Stimulated activated naive CD8-positive, alpha-beta T cell treated with anti-CD3 and anti-CD28 coated beads, Interleukin-15, Interleukin-2, amounts not matched to agents 100 ng/mL and 50 ng/mL, for 24 hours (primary cell): ENCODE measurements around the gene ELK3.
A peak's percentile ranks its signal among the peaks of the same experiment; 100 is the strongest.

ENCODE experiments used
- H3K27ac Mint-ChIP-seq: one replicate; pipeline ENCODE4 v1.8.0; 2021; ENCODE audit warnings: mild to moderate bottlenecking, mixed read lengths
- H3K27me3 Mint-ChIP-seq: one replicate; pipeline ENCODE4 v1.8.0; 2021; ENCODE audit warnings: mixed read lengths
- H3K36me3 Mint-ChIP-seq: one replicate; pipeline ENCODE4 v1.8.0; 2021; ENCODE audit warnings: low read depth, mixed read lengths
- H3K4me1 Mint-ChIP-seq: one replicate; pipeline ENCODE4 v1.8.0; 2021; ENCODE audit warnings: low read depth, mixed read lengths
- H3K4me3 Mint-ChIP-seq: one replicate; pipeline ENCODE4 v1.8.0; 2021; ENCODE audit warnings: mild to moderate bottlenecking, mixed read lengths
- H3K9me3 Mint-ChIP-seq: one replicate; pipeline ENCODE4 v1.8.0; 2021; ENCODE audit warnings: mixed read lengths

Gene ELK3

DNA sequence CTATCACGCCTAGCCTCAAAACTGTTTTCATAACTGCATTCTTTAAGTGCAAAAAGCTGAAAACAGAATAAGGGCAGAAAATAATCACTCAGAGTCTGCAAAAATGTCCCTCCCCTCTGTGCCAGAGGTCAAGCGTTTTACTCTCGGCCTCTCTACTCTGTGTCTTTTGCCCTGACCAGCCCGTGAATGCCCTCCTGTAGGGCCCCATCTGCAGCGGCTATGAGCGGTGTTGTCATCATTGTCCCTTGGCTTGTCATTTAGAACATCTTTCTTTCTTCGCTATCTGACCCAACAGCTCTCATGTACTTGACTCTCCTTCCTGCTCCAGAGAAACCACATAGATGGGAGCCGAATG, 21.7 kb downstream of the ELK3 start:
- H3K4me3 Mint-ChIP-seq, result no peak overlapping the region
- H3K27ac Mint-ChIP-seq, result peak overlapping the region; percentile 52
- H3K27me3 Mint-ChIP-seq, result no peaks in the 10 kb centered on the region
- peaks cover 66% of the 10 kb centered on the region for H3K4me1 Mint-ChIP-seq
- H3K9me3 Mint-ChIP-seq, result no peaks in the 10 kb centered on the region
- H3K36me3 Mint-ChIP-seq, result peaks cover 33% of the 10 kb centered on the region

DNA sequence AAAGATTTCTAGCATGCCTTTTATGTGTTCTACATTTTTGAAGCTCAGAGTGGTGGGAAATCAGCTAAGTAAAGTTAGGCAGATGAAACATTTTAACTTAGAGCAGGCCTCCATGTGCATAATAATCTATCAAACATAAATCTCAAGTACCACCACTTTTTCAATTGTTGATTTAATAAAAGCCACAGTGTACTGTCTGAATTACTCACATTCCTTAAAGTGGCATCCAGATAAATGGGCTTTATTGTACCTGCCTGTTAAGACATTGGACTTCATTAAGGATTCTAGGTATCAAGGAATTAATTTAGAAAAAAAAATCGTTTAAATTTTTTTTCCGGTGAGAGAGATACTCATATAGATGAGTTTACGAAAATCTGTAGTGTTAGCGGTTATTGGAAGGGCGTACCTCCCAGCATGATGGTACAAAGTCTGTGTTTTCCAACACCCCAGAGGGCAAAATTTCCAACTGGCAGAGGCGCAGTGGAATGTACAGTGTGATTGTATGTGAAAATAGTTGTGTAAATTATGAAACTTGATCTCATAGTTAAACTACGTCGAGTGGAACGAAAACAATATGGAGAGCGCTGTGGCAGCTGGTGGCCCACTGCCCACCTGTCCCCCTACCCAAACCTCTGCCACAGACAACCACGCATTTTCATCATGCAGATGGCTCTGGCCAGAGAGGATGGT, 25.0 kb downstream of the ELK3 start:
- Mint-ChIP-seq H3K27ac (no peak overlapping the region), H3K9me3 (no peaks in the 10 kb centered on the region), H3K27me3 (no peaks in the 10 kb centered on the region), H3K4me3 (no peak overlapping the region), H3K4me1 (peaks cover 36% of the 10 kb centered on the region), H3K36me3 (peaks cover 46% of the 10 kb centered on the region)

- Mint-ChIP-seq H3K9me3 (no peaks in the 10 kb centered on the region), H3K36me3 (peaks cover 50% of the 10 kb centered on the region)
These were observed 25.6 kb downstream of the ELK3 start for GRCh38 chr12:96219700-96220206.

GRCh38 chr12:96220902-96221301, 26.7 kb downstream of the ELK3 start:
- no peaks in the 10 kb centered on the region for H3K9me3 Mint-ChIP-seq
- no peak overlapping the region for H3K4me3 Mint-ChIP-seq
- H3K27ac Mint-ChIP-seq, result no peak overlapping the region
- peaks cover 22% of the 10 kb centered on the region for H3K4me1 Mint-ChIP-seq
- no peaks in the 10 kb centered on the region for H3K27me3 Mint-ChIP-seq
- peaks cover 52% of the 10 kb centered on the region for H3K36me3 Mint-ChIP-seq

More at GRCh38 chr12:96219700-96220206, 25.6 kb downstream of the ELK3 start:
- H3K4me1 Mint-ChIP-seq, result peaks cover 30% of the 10 kb centered on the region
- no peak overlapping the region for H3K27ac Mint-ChIP-seq
- H3K4me3 Mint-ChIP-seq, result no peak overlapping the region
- H3K27me3 Mint-ChIP-seq, result no peaks in the 10 kb centered on the region

DNA sequence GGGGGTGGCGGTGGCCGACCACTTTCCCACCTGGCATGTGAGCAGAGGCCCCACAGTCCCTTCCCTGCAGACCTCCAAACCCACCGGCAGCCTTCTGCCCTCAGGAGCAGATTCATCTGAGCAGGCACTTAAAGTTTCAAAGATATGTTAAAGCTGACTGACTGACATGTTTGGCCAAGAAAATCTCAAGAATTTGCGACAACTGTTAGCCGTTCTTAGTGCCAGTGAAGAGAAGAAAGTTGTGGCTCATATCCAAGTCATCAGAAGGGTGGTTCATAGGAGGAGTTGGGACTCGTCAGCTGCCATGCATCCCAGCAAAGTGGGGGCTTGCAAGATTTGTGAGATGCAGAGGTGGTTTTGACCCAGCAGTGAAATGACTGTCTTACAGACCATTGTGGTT, 27.2 kb downstream of the ELK3 start:
- Mint-ChIP-seq H3K9me3 (no peaks in the 10 kb centered on the region), H3K4me3 (no peak overlapping the region), H3K36me3 (peaks cover 54% of the 10 kb centered on the region), H3K4me1 (peaks cover 23% of the 10 kb centered on the region), H3K27me3 (no peaks in the 10 kb centered on the region), H3K27ac (no peak overlapping the region)

DNA sequence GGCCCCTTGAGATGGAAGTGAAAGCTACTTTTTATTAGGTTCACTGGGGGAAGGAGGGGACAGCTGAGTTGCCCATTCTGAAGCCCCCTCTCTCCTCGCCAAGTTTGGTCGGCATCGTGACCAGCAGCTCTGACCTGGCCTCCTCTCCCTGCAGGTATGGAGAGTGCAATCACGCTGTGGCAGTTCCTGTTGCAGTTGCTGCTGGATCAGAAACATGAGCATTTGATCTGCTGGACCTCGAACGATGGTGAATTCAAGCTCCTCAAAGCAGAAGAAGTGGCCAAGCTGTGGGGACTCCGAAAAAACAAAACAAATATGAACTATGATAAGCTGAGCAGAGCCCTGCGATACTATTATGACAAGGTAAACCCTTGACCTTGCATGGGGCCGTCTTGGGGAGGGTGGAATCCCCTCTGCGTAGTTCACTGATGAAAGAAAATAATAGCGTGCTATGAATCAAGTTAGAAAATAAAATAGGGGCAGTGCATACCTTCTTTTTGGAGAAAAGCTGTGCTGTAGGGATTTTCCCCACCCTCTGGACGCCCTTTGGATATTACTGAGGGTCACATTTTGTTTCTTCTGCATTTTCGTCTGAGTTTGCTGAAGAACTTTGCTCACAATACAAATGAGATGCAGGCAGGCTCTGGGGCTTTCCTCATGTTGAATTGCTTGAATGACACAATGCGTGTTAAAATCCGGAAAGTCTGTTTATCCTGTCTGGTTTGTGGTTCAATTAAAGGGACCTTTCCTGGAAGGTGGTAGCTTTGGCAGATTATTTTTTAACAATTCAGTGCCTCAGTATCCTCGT, 29.4 kb downstream of the ELK3 start:
- Mint-ChIP-seq H3K36me3 (peaks cover 59% of the 10 kb centered on the region), H3K4me1 (peaks cover 33% of the 10 kb centered on the region)

GRCh38 chr12:96224219-96224615, 30.0 kb downstream of the ELK3 start:
- Mint-ChIP-seq H3K4me3 (no peak overlapping the region), H3K27ac (no peak overlapping the region), H3K27me3 (no peaks in the 10 kb centered on the region), H3K4me1 (peaks cover 31% of the 10 kb centered on the region), H3K36me3 (peaks cover 59% of the 10 kb centered on the region), H3K9me3 (no peaks in the 10 kb centered on the region)

More for the DNA sequence above, 29.4 kb downstream of the ELK3 start:
- Mint-ChIP-seq H3K27ac (no peak overlapping the region), H3K9me3 (no peaks in the 10 kb centered on the region), H3K27me3 (no peaks in the 10 kb centered on the region), H3K4me3 (no peak overlapping the region)

DNA sequence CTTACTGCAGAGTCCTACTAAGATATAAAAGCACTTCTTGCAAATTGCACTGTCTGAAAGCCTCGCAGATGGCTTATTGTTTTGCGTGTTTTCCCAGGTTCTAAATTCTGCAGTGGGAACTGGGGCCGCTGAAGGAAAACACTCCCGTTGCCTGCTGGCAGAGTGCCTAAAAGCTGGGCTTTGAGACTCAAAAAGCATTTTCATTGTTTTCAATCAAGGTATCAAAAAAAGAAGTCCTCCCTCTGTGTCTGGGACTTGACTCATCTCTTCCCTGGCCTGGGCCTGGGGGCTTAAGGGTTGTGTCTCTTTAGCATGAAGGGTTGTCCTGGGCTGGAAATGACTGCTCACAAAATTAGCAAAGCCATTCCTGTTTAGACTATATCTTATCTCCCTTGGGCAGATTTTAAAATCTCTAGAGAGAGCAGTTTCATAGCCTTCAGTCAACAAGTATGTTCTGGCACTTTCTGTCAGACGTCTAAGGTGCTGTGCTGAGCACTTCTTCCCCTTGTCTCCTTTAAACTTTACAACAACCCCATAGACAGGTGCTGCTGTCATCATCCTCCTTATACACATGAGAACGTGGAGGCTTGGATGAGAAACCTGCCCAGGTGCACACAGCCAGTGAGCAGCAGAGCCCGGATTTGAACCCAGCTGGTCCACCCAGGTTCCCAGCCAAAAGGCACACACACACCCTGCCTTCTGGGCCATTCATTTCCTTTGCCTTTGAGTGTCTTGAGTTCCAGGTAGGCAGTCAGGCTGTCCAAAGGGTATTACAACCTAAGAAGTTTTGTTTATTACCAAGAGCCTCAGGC, 31.1 kb downstream of the ELK3 start:
- Mint-ChIP-seq H3K4me1 (peaks cover 21% of the 10 kb centered on the region), H3K36me3 (peaks cover 52% of the 10 kb centered on the region), H3K9me3 (no peaks in the 10 kb centered on the region), H3K27me3 (no peaks in the 10 kb centered on the region), H3K4me3 (no peak overlapping the region), H3K27ac (peak overlapping the region; percentile 45)

DNA sequence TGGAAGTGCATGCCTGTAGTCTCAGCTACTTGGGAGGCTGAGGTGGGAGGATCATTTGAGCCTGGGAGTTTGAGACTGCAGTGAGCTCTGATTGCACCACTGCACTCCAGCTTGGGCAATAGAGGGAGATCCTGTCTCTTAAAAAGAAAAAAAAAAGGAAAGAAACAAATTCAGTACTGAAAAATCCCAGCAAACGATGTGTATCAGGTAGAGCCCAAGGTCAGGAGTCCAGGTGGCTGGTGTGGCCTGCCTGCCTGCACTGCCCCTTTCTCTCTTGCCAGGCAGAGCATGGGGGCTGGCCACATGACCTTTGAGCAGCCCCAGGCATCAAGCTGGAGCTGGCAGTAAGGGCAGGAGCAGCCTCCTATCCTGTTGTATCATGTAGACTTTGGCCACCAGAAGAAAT, 31.8 kb downstream of the ELK3 start:
- H3K4me3 Mint-ChIP-seq, result no peak overlapping the region
- H3K9me3 Mint-ChIP-seq, result no peaks in the 10 kb centered on the region
- H3K4me1 Mint-ChIP-seq, result peaks cover 21% of the 10 kb centered on the region
- peaks cover 49% of the 10 kb centered on the region for H3K36me3 Mint-ChIP-seq
- no peaks in the 10 kb centered on the region for H3K27me3 Mint-ChIP-seq
- H3K27ac Mint-ChIP-seq, result no peak overlapping the region

GRCh38 chr12:96226401-96226800, 32.2 kb downstream of the ELK3 start:
- no peaks in the 10 kb centered on the region for H3K9me3 Mint-ChIP-seq
- peaks cover 46% of the 10 kb centered on the region for H3K36me3 Mint-ChIP-seq
- peaks cover 21% of the 10 kb centered on the region for H3K4me1 Mint-ChIP-seq
- H3K4me3 Mint-ChIP-seq, result no peak overlapping the region
- H3K27ac Mint-ChIP-seq, result peak overlapping the region; percentile 29
- no peaks in the 10 kb centered on the region for H3K27me3 Mint-ChIP-seq

GRCh38 chr12:96226801-96227348, 32.7 kb downstream of the ELK3 start:
- Mint-ChIP-seq H3K9me3 (no peaks in the 10 kb centered on the region), H3K4me1 (peaks cover 22% of the 10 kb centered on the region), H3K36me3 (peaks cover 46% of the 10 kb centered on the region), H3K27ac (peak overlapping the region; percentile 55), H3K27me3 (no peaks in the 10 kb centered on the region), H3K4me3 (no peak overlapping the region)

DNA sequence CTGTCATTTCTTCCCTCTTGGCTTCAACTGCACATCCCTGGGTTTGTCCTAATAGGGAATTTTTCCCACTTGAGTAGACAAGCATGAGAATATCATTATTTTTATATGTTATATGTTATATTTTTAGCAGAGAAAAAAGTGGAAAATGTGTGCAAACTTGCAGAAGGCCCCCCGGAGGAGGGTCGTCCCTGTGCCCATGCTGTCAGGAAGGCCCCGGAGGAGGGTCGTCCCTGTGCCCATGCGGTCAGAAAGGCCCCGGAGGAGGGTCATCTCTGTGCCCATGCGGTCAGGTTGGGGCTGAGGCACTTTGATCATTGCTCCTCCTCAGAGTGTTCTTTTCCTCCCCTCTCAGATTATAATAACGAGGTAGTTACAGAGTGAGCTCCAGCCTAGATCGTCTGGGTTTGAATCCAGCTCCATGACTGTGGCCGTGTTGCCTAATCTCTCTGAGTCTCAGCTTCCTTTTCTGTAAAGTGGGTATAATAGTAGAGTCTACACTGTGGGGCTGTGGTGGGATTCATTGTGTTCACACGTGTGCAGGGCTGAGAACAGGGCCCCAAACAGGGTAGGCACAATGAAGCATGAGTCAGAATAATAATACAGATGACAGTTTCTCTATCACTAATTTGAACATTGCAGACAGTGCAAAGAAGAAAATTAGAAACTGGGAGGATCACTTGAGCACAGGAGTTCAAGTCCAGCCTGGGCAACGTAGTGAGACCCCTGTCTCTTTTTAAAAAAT, 33.4 kb downstream of the ELK3 start:
- H3K27ac Mint-ChIP-seq, result peak overlapping the region; percentile 55
- H3K4me3 Mint-ChIP-seq, result no peak overlapping the region
- peaks cover 43% of the 10 kb centered on the region for H3K36me3 Mint-ChIP-seq

GRCh38 chr12:96228566-96229248, 34.5 kb downstream of the ELK3 start:
- Mint-ChIP-seq H3K36me3 (peaks cover 41% of the 10 kb centered on the region), H3K9me3 (no peaks in the 10 kb centered on the region), H3K27ac (no peak overlapping the region), H3K27me3 (no peaks in the 10 kb centered on the region), H3K4me1 (peaks cover 22% of the 10 kb centered on the region), H3K4me3 (no peak overlapping the region)

More for the DNA sequence above, 33.4 kb downstream of the ELK3 start:
- no peaks in the 10 kb centered on the region for H3K27me3 Mint-ChIP-seq
- H3K9me3 Mint-ChIP-seq, result no peaks in the 10 kb centered on the region
- peaks cover 24% of the 10 kb centered on the region for H3K4me1 Mint-ChIP-seq
